ENCODE measurements around the gene GABRB2.

DNA sequence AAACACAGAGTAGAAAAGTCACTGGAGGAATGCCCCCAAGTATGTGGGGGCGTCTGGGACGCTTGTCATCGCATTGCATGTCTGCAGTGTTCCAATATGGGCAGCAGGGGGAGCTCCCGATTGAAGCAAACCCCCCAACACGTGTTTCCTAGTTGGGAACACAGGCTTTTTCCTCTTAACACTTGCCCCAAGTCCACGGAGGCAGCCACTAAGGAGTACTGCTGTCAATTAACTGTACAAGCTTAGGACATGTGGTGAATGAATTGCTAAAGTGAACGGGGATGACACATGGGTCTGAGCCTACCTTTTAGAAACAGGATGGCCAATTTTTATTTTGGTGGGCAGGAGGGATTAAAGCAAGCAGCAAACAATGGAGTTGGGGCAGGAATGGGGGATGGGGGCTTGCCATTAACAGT, 2.2 kb downstream of the GABRB2 start:
- TF ChIP-seq CTCF (IDR thresholded peaks at IDR 0.05): peak in 5 of 6 experiments; percentile 35 to 89 (median 62)
- no peak for TF ChIP-seq POLR2A (IDR thresholded peaks at IDR 0.05)
